Measurements from ENCODE around the gene COL6A5.

The COL6A5 gene

DNA sequence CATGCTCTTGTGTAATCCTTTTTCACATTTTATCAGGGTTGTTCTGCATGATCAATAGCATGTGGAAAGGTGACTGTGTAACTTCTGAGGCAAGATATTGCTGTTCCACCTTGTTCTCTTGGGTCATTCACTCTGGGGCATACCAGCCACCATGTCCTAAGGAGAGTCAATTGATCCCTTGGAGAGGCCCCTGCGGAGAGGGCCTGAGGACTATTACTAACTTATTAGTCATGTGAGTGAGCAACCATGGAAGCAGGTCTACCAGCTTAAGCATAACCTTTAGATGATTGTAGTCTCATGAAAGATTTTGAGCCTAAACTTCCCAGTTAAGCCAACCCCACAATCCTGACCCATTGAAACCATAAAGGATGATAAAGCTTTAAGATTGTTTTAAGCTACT is 22.0 kb upstream of the COL6A5 start:
- TF ChIP-seq CTCF (IDR thresholded peaks at IDR 0.05; ENCODE audit: low read length) (no peak), EZH2 (IDR thresholded peaks at IDR 0.05; ENCODE audit: borderline replicate concordance, low read length) (no peak)
- Histone ChIP-seq H3F3A (ENCODE audit: insufficient read depth, low read length) (no peaks in the 10 kb centered on the region), H3K36me3 (ENCODE audit: insufficient read depth, low read length) (no peaks in the 10 kb centered on the region), H3K4me2 (ENCODE audit: low read length) (no peak overlapping the region), H3K4me1 (ENCODE audit: insufficient read depth, low read length, severe bottlenecking) (no peaks in the 10 kb centered on the region), H3K9me2 (ENCODE audit: low read depth, low read length) (no peaks in the 10 kb centered on the region), H3K27me3 (ENCODE audit: insufficient read depth, low read length) (no peaks in the 10 kb centered on the region), H4K20me1 (ENCODE audit: insufficient read depth, low read length) (no peaks in the 10 kb centered on the region), H3K4me3 (ENCODE audit: low read depth, low read length, poor library complexity, severe bottlenecking) (no peak overlapping the region), H3K79me2 (ENCODE audit: insufficient read depth, low read length) (no peaks in the 10 kb centered on the region), H2AFZ (ENCODE audit: low read length) (no peak overlapping the region), H3K9ac (ENCODE audit: low read length) (no peak overlapping the region), H3K9me3 (ENCODE audit: low read length) (no peaks in the 10 kb centered on the region), H3K27ac (ENCODE audit: low read depth, low read length, poor library complexity, severe bottlenecking) (no peak overlapping the region)

DNA sequence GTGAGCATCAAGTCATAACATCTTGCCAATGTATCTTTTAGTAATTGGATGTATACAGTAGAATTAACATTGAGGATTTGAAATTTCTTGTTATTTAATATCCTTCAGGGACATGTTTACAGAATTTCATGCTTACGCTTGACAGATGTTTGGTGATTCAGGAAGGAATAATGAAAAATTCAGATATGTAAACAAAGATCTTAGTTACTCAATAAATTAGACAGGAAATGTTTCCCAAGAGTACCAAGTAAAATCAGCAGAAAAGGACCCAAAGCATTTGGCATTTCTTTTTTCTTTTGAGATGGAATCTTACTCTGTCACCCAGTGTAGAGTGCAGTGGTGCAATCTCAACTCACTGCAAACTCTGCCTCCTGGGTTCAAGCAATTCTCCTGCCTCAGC is 4.7 kb upstream of the COL6A5 start:
- H3K4me3 ChIP-seq (ENCODE audit: low read depth, low read length, poor library complexity, severe bottlenecking): no peak overlapping the region
- no peaks in the 10 kb centered on the region for H3K9me2 ChIP-seq (ENCODE audit: low read depth, low read length)
- no peaks in the 10 kb centered on the region for H3K36me3 ChIP-seq (ENCODE audit: insufficient read depth, low read length)
- no peaks in the 10 kb centered on the region for H3K9me3 ChIP-seq (ENCODE audit: low read length)
- no peaks in the 10 kb centered on the region for H3F3A ChIP-seq (ENCODE audit: insufficient read depth, low read length)
- no peaks in the 10 kb centered on the region for H3K79me2 ChIP-seq (ENCODE audit: insufficient read depth, low read length)
- TF ChIP-seq CTCF (IDR thresholded peaks at IDR 0.05; ENCODE audit: low read length): no peak
- TF ChIP-seq EZH2 (IDR thresholded peaks at IDR 0.05; ENCODE audit: borderline replicate concordance, low read length): no peak
- no peak overlapping the region for H3K27ac ChIP-seq (ENCODE audit: low read depth, low read length, poor library complexity, severe bottlenecking)
- no peak overlapping the region for H3K4me2 ChIP-seq (ENCODE audit: low read length)
- H3K4me1 ChIP-seq (ENCODE audit: insufficient read depth, low read length, severe bottlenecking): no peaks in the 10 kb centered on the region
- no peak overlapping the region for H2AFZ ChIP-seq (ENCODE audit: low read length)
- H3K27me3 ChIP-seq (ENCODE audit: insufficient read depth, low read length): no peaks in the 10 kb centered on the region; the same call in 1 of the 2 replicates
- H4K20me1 ChIP-seq (ENCODE audit: insufficient read depth, low read length): no peaks in the 10 kb centered on the region
- no peak overlapping the region for H3K9ac ChIP-seq (ENCODE audit: low read length)

DNA sequence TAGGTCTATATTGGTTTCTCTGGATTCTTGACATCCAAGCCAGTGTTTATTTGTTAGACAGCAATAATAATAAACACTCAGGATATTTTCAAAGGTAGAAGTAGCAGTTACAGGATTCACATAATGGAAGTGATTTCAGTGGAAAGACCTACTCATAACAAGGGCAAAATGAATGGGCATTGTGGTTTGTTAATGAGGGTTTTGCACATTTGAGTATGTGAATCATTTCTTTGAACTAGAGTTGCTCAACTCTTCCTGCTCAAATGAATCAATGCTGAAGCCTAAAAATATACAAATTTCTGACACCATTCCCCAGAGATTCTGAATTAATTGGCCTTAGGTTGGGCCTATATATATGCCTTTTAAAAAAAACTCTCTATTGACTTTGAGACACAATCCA is 4.1 kb upstream of the COL6A5 start:
- no peaks in the 10 kb centered on the region for H3K4me1 ChIP-seq (ENCODE audit: insufficient read depth, low read length, severe bottlenecking)
- TF ChIP-seq EZH2 (IDR thresholded peaks at IDR 0.05; ENCODE audit: borderline replicate concordance, low read length): no peak
- H3K27me3 ChIP-seq (ENCODE audit: insufficient read depth, low read length): no peaks in the 10 kb centered on the region; the same call in 1 of the 2 replicates
- H3K36me3 ChIP-seq (ENCODE audit: insufficient read depth, low read length): no peaks in the 10 kb centered on the region
- H3K79me2 ChIP-seq (ENCODE audit: insufficient read depth, low read length): no peaks in the 10 kb centered on the region
- no peak overlapping the region for H3K4me2 ChIP-seq (ENCODE audit: low read length)
- H4K20me1 ChIP-seq (ENCODE audit: insufficient read depth, low read length): no peaks in the 10 kb centered on the region
- no peaks in the 10 kb centered on the region for H3K9me3 ChIP-seq (ENCODE audit: low read length)
- H3K9me2 ChIP-seq (ENCODE audit: low read depth, low read length): no peaks in the 10 kb centered on the region
- no peaks in the 10 kb centered on the region for H3F3A ChIP-seq (ENCODE audit: insufficient read depth, low read length)
- no peak overlapping the region for H3K4me3 ChIP-seq (ENCODE audit: low read depth, low read length, poor library complexity, severe bottlenecking)
- no peak overlapping the region for H2AFZ ChIP-seq (ENCODE audit: low read length)
- H3K9ac ChIP-seq (ENCODE audit: low read length): no peak overlapping the region
- no peak overlapping the region for H3K27ac ChIP-seq (ENCODE audit: low read depth, low read length, poor library complexity, severe bottlenecking)

GRCh38 chr3:130341882-130342281 is 3.6 kb upstream of the COL6A5 start:
- H3F3A ChIP-seq (ENCODE audit: insufficient read depth, low read length): no peaks in the 10 kb centered on the region
- H3K27ac ChIP-seq (ENCODE audit: low read depth, low read length, poor library complexity, severe bottlenecking): no peak overlapping the region
- no peak overlapping the region for H3K4me2 ChIP-seq (ENCODE audit: low read length)

More at GRCh38 chr3:130341882-130342281, 3.6 kb upstream of the COL6A5 start:
- Histone ChIP-seq H3K36me3 (ENCODE audit: insufficient read depth, low read length) (no peaks in the 10 kb centered on the region), H3K79me2 (ENCODE audit: insufficient read depth, low read length) (no peaks in the 10 kb centered on the region), H4K20me1 (ENCODE audit: insufficient read depth, low read length) (no peaks in the 10 kb centered on the region), H3K4me3 (ENCODE audit: low read depth, low read length, poor library complexity, severe bottlenecking) (no peak overlapping the region), H3K4me1 (ENCODE audit: insufficient read depth, low read length, severe bottlenecking) (no peaks in the 10 kb centered on the region), H3K9me2 (ENCODE audit: low read depth, low read length) (no peaks in the 10 kb centered on the region), H3K9me3 (ENCODE audit: low read length) (no peaks in the 10 kb centered on the region), H2AFZ (ENCODE audit: low read length) (no peak overlapping the region), H3K9ac (ENCODE audit: low read length) (no peak overlapping the region), H3K27me3 (ENCODE audit: insufficient read depth, low read length) (no peaks in the 10 kb centered on the region; the same call in 1 of the 2 replicates)
- TF ChIP-seq EZH2 (IDR thresholded peaks at IDR 0.05; ENCODE audit: borderline replicate concordance, low read length) (no peak), CTCF (IDR thresholded peaks at IDR 0.05; ENCODE audit: low read length) (no peak)

Measured in OCI-LY1 (cell line).